Measurements from ENCODE around the gene ALOX12. TPM values are rescaled to one million over a fixed set of nuclear protein-coding genes. Genes with fewer than 3 reads are reported as not detected.

Gene ALOX12
- total RNA-seq, 4 donors from 2014 or later: not detected

GRCh38 chr17:7014995-7015958 lies 19.4 kb downstream of the ALOX12 start:
- no peak for TF ChIP-seq CTCF (IDR thresholded peaks at IDR 0.05; ENCODE audit: low read depth)

- TF ChIP-seq CTCF (IDR thresholded peaks at IDR 0.05; ENCODE audit: low read depth): no peak
These were observed 20.6 kb downstream of the ALOX12 start for GRCh38 chr17:7016418-7016817.

- TF ChIP-seq CTCF (IDR thresholded peaks at IDR 0.05; ENCODE audit: low read depth): no peak
These were observed 21.3 kb downstream of the ALOX12 start for GRCh38 chr17:7016886-7017826.

GRCh38 chr17:7017827-7018200 lies 22.0 kb downstream of the ALOX12 start:
- TF ChIP-seq CTCF (IDR thresholded peaks at IDR 0.05; ENCODE audit: low read depth): no peak

- TF ChIP-seq CTCF (IDR thresholded peaks at IDR 0.05; ENCODE audit: low read depth): no peak
These were observed 22.6 kb downstream of the ALOX12 start for GRCh38 chr17:7018331-7018964.

- TF ChIP-seq CTCF (IDR thresholded peaks at IDR 0.05; ENCODE audit: low read depth): no peak
These were observed 23.5 kb downstream of the ALOX12 start for GRCh38 chr17:7019367-7019766.
